GM23248 (cell line): ENCODE data around the gene ABCG2. TPM values are rescaled to one million over a fixed set of nuclear protein-coding genes. Genes with fewer than 3 reads are reported as not detected.

Experiments used
- DNase-seq: peaks from one replicate; pipeline ENCODE4 v3.0.0-alpha.2; 2015
- H2AFZ ChIP-seq: fragments of 200-600 bp; sonication (generic); 2 replicates; pipeline ENCODE4 v1.6.1; 2016; ENCODE audit warnings: antibody characterized with exemption
- H3F3A ChIP-seq: fragments of 200-600 bp; sonication (generic); 2 replicates; pipeline ENCODE4 v1.6.1; 2016; ENCODE audit warnings: mild to moderate bottlenecking, antibody characterized with exemption, mixed run types; ENCODE audit not compliant: insufficient read depth
- H3K27ac ChIP-seq: fragments of 200-600 bp; sonication (generic); 2 replicates; pipeline ENCODE4 v1.5.1; 2016; ENCODE audit warnings: mild to moderate bottlenecking
- H3K27me3 ChIP-seq: fragments of 200-600 bp; sonication (generic); replicated peaks from 2 replicates; pipeline ENCODE4 v1.6.1; 2016; ENCODE audit warnings: mild to moderate bottlenecking; ENCODE audit not compliant: insufficient read depth
- H3K36me3 ChIP-seq: fragments of 200-600 bp; sonication (generic); 2 replicates; pipeline ENCODE4 v1.6.1; 2016; ENCODE audit warnings: low read depth, mild to moderate bottlenecking
- H3K4me1 ChIP-seq: fragments of 200-600 bp; sonication (generic); 2 replicates; pipeline ENCODE4 v1.6.1; 2016; ENCODE audit warnings: mild to moderate bottlenecking; ENCODE audit not compliant: insufficient read depth
- H3K4me2 ChIP-seq: fragments of 200-600 bp; sonication (generic); one replicate; pipeline ENCODE4 v1.6.1; 2016; ENCODE audit warnings: mild to moderate bottlenecking; ENCODE audit not compliant: unreplicated experiment
- H3K4me3 ChIP-seq: fragments of 200-600 bp; sonication (generic); 2 replicates; pipeline ENCODE4 v1.5.1; 2016; ENCODE audit warnings: mild to moderate bottlenecking
- H3K79me2 ChIP-seq: fragments of 200-600 bp; sonication (generic); 2 replicates; pipeline ENCODE4 v1.6.1; 2016; ENCODE audit warnings: mild to moderate bottlenecking; ENCODE audit not compliant: insufficient read depth
- H3K9ac ChIP-seq: fragments of 200-600 bp; sonication (generic); 2 replicates; pipeline ENCODE4 v1.6.1; 2016; ENCODE audit warnings: mild to moderate bottlenecking
- H3K9me2 ChIP-seq: fragments of 200-600 bp; sonication (generic); 2 replicates; pipeline ENCODE4 v1.6.1; 2016; ENCODE audit warnings: mixed run types, mild to moderate bottlenecking, moderate library complexity; ENCODE audit not compliant: insufficient read depth
- H3K9me3 ChIP-seq: fragments of 200-600 bp; sonication (generic); one replicate; pipeline ENCODE4 v1.6.1; 2017; ENCODE audit warnings: low read depth
- H4K20me1 ChIP-seq: fragments of 200-600 bp; sonication (generic); 2 replicates; pipeline ENCODE4 v1.6.0; 2016; ENCODE audit not compliant: insufficient read depth
- EZH2 ChIP-seq: fragments of 200-600 bp; sonication (generic); IDR thresholded peaks from 2 replicates; pipeline ENCODE4 v1.6.1; 2018; ENCODE audit warnings: antibody characterized with exemption, mild to moderate bottlenecking; ENCODE audit not compliant: insufficient read depth, poor library complexity, severe bottlenecking
- EZH2phosphoT487 ChIP-seq: fragments of 200-600 bp; sonication (generic); IDR thresholded peaks from 2 replicates; pipeline ENCODE4 v1.6.1; 2018; ENCODE audit warnings: antibody characterized with exemption, moderate library complexity, mild to moderate bottlenecking, low read depth; ENCODE audit not compliant: insufficient read depth
- WGBS, 2 experiments: methylation state at CpG; one replicate each; pipeline ENCODE4 v1.1.6; 2015 to 2017; ENCODE audit warnings: low lambda C conversion rate in 2 of 2, low coverage in 1 of 2; ENCODE audit errors: missing lambda C conversion rate in 2 of 2; 5-methylcytosine and 5-hydroxymethylcytosine counted together
- in situ Hi-C: fragments of 300-500 bp; cut with MboI; formaldehyde crosslinking; loops from 2 replicates; pipeline ENCODE4 v1.15.0; 2020
- polyA plus RNA-seq: library from polyadenylated mRNA; unstranded; fragments of >200 nt; fragmentation: Nextera tagmentation; extraction: Ambion mirVana; gene quantifications from 2 replicates; pipeline ENCODE4 v1.2.1, GENCODE V29; 2016
- total RNA-seq: library from RNA; depleted of rRNA; stranded (reverse); fragments of >200 nt; shearing (Covaris generic); gene quantifications from 2 replicates; pipeline ENCODE4 v1.2.3, GENCODE V29; 2014

ABCG2 gene
- total and polyA plus RNA-seq, 2 experiments from 2014 or later, result 0.05 to 0.11 TPM

DNA sequence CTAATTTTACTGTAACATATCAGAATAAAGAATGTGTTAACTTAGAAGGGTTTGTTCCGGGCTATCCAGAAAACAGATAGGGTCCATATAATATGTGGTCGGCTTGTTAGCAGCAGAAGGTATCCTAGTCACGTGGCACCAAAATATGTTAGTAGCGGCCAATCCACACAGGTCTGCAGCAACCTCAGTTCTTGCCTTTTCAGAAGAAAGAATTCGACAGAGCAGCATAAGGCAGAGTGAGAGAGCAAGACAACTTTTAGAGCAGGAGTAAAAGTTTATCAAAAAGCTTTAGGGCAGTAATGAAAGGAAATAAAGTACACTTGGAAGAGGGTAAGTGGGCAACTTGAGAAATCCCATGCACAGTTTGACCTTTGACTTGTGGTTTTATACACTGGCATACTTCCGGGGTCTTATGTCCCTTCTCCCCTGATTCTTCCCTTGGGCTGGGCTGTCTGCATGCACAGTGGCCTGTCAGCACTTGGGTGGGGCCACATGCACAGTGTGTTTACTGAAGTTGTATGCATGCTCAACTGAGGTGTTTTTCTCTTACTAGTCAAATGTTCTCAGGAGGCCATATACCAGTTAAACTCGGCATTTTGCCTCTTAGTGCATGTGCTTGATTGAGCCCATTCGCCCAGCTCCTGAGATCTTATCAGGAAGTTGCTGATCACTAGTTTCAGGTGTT lies 37.0 kb upstream of the ABCG2 start:
- no peak for TF ChIP-seq EZH2phosphoT487
- H3K27me3 ChIP-seq, result no peaks in the 10 kb centered on the region
- no peaks in the 10 kb centered on the region for H3K9me3 ChIP-seq
- no peaks in the 10 kb centered on the region for H3K4me1 ChIP-seq
- no peaks in the 10 kb centered on the region for H3K79me2 ChIP-seq
- no peaks in the 10 kb centered on the region for H4K20me1 ChIP-seq
- WGBS, 2 experiments, result 56 to 61% methylated on average over 8 of the region's 8 CpGs
- H3K4me2 ChIP-seq, result no peak overlapping the region
- in situ Hi-C loops, result no loop called here
- H3K27ac ChIP-seq, result no peak overlapping the region
- no peak overlapping the region for H3K4me3 ChIP-seq
- H3K9me2 ChIP-seq, result no peaks in the 10 kb centered on the region
- no peaks in the 10 kb centered on the region for H3F3A ChIP-seq
- no peaks in the 10 kb centered on the region for H3K36me3 ChIP-seq
- DNase-seq, result no peak
- H2AFZ ChIP-seq, result no peak overlapping the region
- H3K9ac ChIP-seq, result no peak overlapping the region

GRCh38 chr4:88191404-88191803 lies 33.0 kb upstream of the ABCG2 start:
- Histone ChIP-seq H3K4me2 (no peak overlapping the region), H3K36me3 (no peaks in the 10 kb centered on the region), H4K20me1 (no peaks in the 10 kb centered on the region), H2AFZ (no peak overlapping the region), H3K9me2 (no peaks in the 10 kb centered on the region), H3K9ac (no peak overlapping the region), H3F3A (no peaks in the 10 kb centered on the region), H3K9me3 (no peaks in the 10 kb centered on the region), H3K79me2 (no peaks in the 10 kb centered on the region), H3K27me3 (no peaks in the 10 kb centered on the region), H3K4me1 (no peaks in the 10 kb centered on the region), H3K27ac (no peak overlapping the region), H3K4me3 (no peak overlapping the region)
- TF ChIP-seq EZH2phosphoT487 (no peak), EZH2 (no peak)
- DNase-seq, result no peak
- 23 to 33% methylated on average over 3 of the region's 3 CpGs for WGBS, 2 experiments
- in situ Hi-C loops, result no loop called here

GRCh38 chr4:88189881-88190585 lies 31.6 kb upstream of the ABCG2 start:
- no peak for TF ChIP-seq EZH2
- TF ChIP-seq EZH2phosphoT487, result no peak
- Histone ChIP-seq H3K4me2 (no peak overlapping the region), H4K20me1 (no peaks in the 10 kb centered on the region), H3K9me3 (no peaks in the 10 kb centered on the region), H3K4me1 (no peaks in the 10 kb centered on the region), H3K36me3 (no peaks in the 10 kb centered on the region), H3F3A (no peaks in the 10 kb centered on the region), H3K9me2 (no peaks in the 10 kb centered on the region), H3K79me2 (no peaks in the 10 kb centered on the region), H3K4me3 (no peak overlapping the region), H2AFZ (no peak overlapping the region), H3K9ac (no peak overlapping the region), H3K27me3 (no peaks in the 10 kb centered on the region), H3K27ac (no peak overlapping the region)
- no peak for DNase-seq
- WGBS, 2 experiments, result 23 to 26% methylated on average over 3 of the region's 3 CpGs
- in situ Hi-C loops, result no loop called here

DNA sequence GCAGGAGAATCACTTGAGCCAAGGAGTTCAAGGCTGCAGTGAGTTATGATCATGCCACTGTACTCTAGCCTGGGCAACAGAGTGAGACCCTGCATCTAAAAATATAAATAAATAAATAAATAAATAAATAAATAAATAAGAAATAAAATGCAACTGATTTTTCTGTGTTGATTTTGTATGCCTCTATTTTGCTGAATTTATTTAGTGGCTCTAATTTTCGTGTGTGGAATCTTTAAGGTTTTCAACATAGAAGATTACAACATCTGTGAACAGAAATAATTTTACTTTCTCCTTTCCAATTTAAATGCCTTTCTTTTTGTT lies 30.9 kb upstream of the ABCG2 start:
- Histone ChIP-seq H4K20me1 (no peaks in the 10 kb centered on the region), H3K4me2 (no peak overlapping the region), H3K36me3 (no peaks in the 10 kb centered on the region), H3K9me2 (no peaks in the 10 kb centered on the region), H3K4me3 (no peak overlapping the region), H2AFZ (no peak overlapping the region), H3F3A (no peaks in the 10 kb centered on the region), H3K9me3 (no peaks in the 10 kb centered on the region), H3K27ac (no peak overlapping the region), H3K9ac (no peak overlapping the region), H3K4me1 (no peaks in the 10 kb centered on the region), H3K27me3 (peaks cover 4% of the 10 kb centered on the region; the same call in 1 of the 2 replicates), H3K79me2 (no peaks in the 10 kb centered on the region)
- in situ Hi-C loops, result no loop called here
- DNase-seq, result no peak
- 77 to 83% methylated on average over 1 of the region's 1 CpG for WGBS, 2 experiments
- TF ChIP-seq EZH2phosphoT487, result no peak
